ENCODE measurements around the gene EMP2.

Gene EMP2

DNA sequence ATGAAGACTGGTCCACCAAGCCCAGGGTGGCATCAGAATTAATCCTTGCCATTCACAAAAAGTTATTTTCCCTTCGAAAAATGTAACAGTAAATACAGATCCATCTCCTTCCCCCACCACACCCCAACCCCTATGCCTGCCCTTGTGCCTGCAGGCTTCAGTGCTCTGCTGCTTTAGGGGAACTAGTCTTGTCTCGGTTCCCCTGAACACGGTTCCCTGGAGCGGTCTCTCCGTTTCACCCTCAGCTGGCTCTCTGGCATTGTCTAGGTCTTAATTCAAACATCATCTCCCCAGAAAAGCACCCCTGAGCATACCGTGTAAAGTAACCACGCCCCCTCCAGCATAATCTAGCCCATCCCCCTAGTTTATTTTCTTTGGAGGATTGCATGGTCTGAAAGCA, 25.8 kb downstream of the EMP2 start:
- Histone ChIP-seq H3K4me2 (ENCODE audit: low read depth, low read length, poor library complexity, severe bottlenecking) (no peak overlapping the region), H2AFZ (ENCODE audit: low read length) (no peak overlapping the region), H3K36me3 (ENCODE audit: insufficient read depth, low read length) (no peaks in the 10 kb centered on the region), H3K4me3 (ENCODE audit: low read length, poor library complexity, severe bottlenecking) (no peak overlapping the region), H3K9me3 (ENCODE audit: insufficient read depth, low read depth, low read length) (no peaks in the 10 kb centered on the region), H3K79me2 (ENCODE audit: insufficient read depth, low read length) (no peaks in the 10 kb centered on the region), H3K4me1 (ENCODE audit: insufficient read depth, low read length, poor library complexity, severe bottlenecking) (no peaks in the 10 kb centered on the region), H3K9ac (ENCODE audit: low read depth, low read length, poor library complexity, severe bottlenecking) (no peak overlapping the region), H3K27me3 (ENCODE audit: insufficient read depth, low read length, poor library complexity, severe bottlenecking) (no peaks in the 10 kb centered on the region), H4K20me1 (ENCODE audit: insufficient read depth, low read length, poor library complexity, severe bottlenecking) (no peaks in the 10 kb centered on the region), H3F3A (ENCODE audit: low read depth) (no peaks in the 10 kb centered on the region), H3K9me2 (replicated peaks; ENCODE audit: low read depth, low read length) (no peaks in the 10 kb centered on the region)
- TF ChIP-seq CTCF (conservative IDR thresholded peaks at IDR 0.05; ENCODE audit: low read length), result no peak

DNA sequence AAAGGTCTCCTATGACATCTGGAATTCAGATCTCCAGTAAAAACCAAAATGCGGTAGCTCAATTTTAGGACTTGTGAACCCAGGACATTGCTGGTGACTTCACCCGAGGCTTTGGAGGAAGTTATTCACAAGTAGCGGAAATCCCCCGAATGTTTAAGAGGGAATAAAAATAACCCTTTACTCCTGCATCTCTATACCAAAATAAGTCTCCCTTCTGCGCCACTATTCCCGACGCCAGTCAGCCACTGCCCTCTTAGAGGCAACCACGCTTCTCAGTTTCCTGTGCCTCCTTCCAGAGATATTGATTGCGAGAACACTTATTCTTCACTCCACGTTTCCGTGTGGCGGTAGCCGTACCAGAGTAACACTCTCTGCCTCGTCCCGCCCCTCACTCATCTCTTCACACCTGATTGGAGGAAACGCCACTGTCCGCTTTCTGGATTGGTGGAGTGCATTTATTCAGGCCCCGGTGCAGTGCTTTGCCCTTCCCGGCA, 27.4 kb downstream of the EMP2 start:
- no peaks in the 10 kb centered on the region for H3K9me3 ChIP-seq (ENCODE audit: insufficient read depth, low read depth, low read length)
- no peaks in the 10 kb centered on the region for H4K20me1 ChIP-seq (ENCODE audit: insufficient read depth, low read length, poor library complexity, severe bottlenecking)
- no peaks in the 10 kb centered on the region for H3K9me2 ChIP-seq (replicated peaks; ENCODE audit: low read depth, low read length)
- no peak overlapping the region for H2AFZ ChIP-seq (ENCODE audit: low read length)
- H3K27me3 ChIP-seq (ENCODE audit: insufficient read depth, low read length, poor library complexity, severe bottlenecking), result no peaks in the 10 kb centered on the region
- no peaks in the 10 kb centered on the region for H3K79me2 ChIP-seq (ENCODE audit: insufficient read depth, low read length)
- TF ChIP-seq EZH2phosphoT487 (IDR thresholded peaks at IDR 0.05; ENCODE audit: borderline replicate concordance), result no peak
- no peak for TF ChIP-seq CTCF (conservative IDR thresholded peaks at IDR 0.05; ENCODE audit: low read length)
- H3K4me2 ChIP-seq (ENCODE audit: low read depth, low read length, poor library complexity, severe bottlenecking), result no peak overlapping the region
- no peak overlapping the region for H3K9ac ChIP-seq (ENCODE audit: low read depth, low read length, poor library complexity, severe bottlenecking)
- H3K4me3 ChIP-seq (ENCODE audit: low read length, poor library complexity, severe bottlenecking), result no peak overlapping the region
- no peaks in the 10 kb centered on the region for H3K36me3 ChIP-seq (ENCODE audit: insufficient read depth, low read length)
- H3K4me1 ChIP-seq (ENCODE audit: insufficient read depth, low read length, poor library complexity, severe bottlenecking), result no peaks in the 10 kb centered on the region
- no peaks in the 10 kb centered on the region for H3F3A ChIP-seq (ENCODE audit: low read depth)

GRCh38 chr16:10552281-10552680, 28.1 kb downstream of the EMP2 start:
- H3K4me3 ChIP-seq (ENCODE audit: low read length, poor library complexity, severe bottlenecking), result no peak overlapping the region
- no peaks in the 10 kb centered on the region for H3K27me3 ChIP-seq (ENCODE audit: insufficient read depth, low read length, poor library complexity, severe bottlenecking)
- H3K79me2 ChIP-seq (ENCODE audit: insufficient read depth, low read length), result no peaks in the 10 kb centered on the region
- H3F3A ChIP-seq (ENCODE audit: low read depth), result no peaks in the 10 kb centered on the region
- no peak overlapping the region for H2AFZ ChIP-seq (ENCODE audit: low read length)
- no peak overlapping the region for H3K9ac ChIP-seq (ENCODE audit: low read depth, low read length, poor library complexity, severe bottlenecking)
- H3K9me3 ChIP-seq (ENCODE audit: insufficient read depth, low read depth, low read length), result no peaks in the 10 kb centered on the region
- no peaks in the 10 kb centered on the region for H3K9me2 ChIP-seq (replicated peaks; ENCODE audit: low read depth, low read length)
- no peaks in the 10 kb centered on the region for H3K4me1 ChIP-seq (ENCODE audit: insufficient read depth, low read length, poor library complexity, severe bottlenecking)
- H3K4me2 ChIP-seq (ENCODE audit: low read depth, low read length, poor library complexity, severe bottlenecking), result no peak overlapping the region
- H3K36me3 ChIP-seq (ENCODE audit: insufficient read depth, low read length), result no peaks in the 10 kb centered on the region
- H4K20me1 ChIP-seq (ENCODE audit: insufficient read depth, low read length, poor library complexity, severe bottlenecking), result no peaks in the 10 kb centered on the region
- TF ChIP-seq EZH2phosphoT487 (IDR thresholded peaks at IDR 0.05; ENCODE audit: borderline replicate concordance) (no peak), CTCF (conservative IDR thresholded peaks at IDR 0.05; ENCODE audit: low read length) (no peak)

Measured in Loucy (cell line).